GM12864 (cell line): Measurements from ENCODE around the gene ATP6V1B1.

Experiments
- DNase-seq: peaks from one replicate; pipeline ENCODE4 v3.0.0-alpha.2; 2011; ENCODE audit warnings: low read depth
- H3K4me3 ChIP-seq: 2 replicates; pipeline ENCODE4 v1.5.1; 2011; ENCODE audit warnings: mild to moderate bottlenecking, low read depth, low read length, control low read depth
- CTCF ChIP-seq: IDR thresholded peaks from 2 replicates; pipeline ENCODE4 v1.5.1; 2011; ENCODE audit warnings: low read depth, mild to moderate bottlenecking, moderate library complexity, low read length, control low read depth, inconsistent platforms; ENCODE audit errors: missing control alignments

ATP6V1B1 gene

GRCh38 chr2:70988726-70989648 is 53.3 kb downstream of the ATP6V1B1 start:
- H3K4me3 ChIP-seq, result no peak overlapping the region
- no peak for DNase-seq
- no peak for TF ChIP-seq CTCF

GRCh38 chr2:70990216-70990615 is 54.5 kb downstream of the ATP6V1B1 start:
- H3K4me3 ChIP-seq, result no peak overlapping the region
- no peak for DNase-seq
- TF ChIP-seq CTCF, result no peak

- TF ChIP-seq CTCF, result no peak
- no peak for DNase-seq
- H3K4me3 ChIP-seq, result no peak overlapping the region
Observed at GRCh38 chr2:70991142-70991541, 55.4 kb downstream of the ATP6V1B1 start.

- TF ChIP-seq CTCF, result no peak
- no peak overlapping the region for H3K4me3 ChIP-seq
- no peak for DNase-seq
Observed at GRCh38 chr2:70991742-70992141, 56.0 kb downstream of the ATP6V1B1 start.

- no peak for TF ChIP-seq CTCF
- DNase-seq, result no peak
- peak overlapping the region; percentile 76 for H3K4me3 ChIP-seq
Observed at GRCh38 chr2:70992945-70993853, 57.5 kb downstream of the ATP6V1B1 start.

- peak overlapping the region; percentile 76 for H3K4me3 ChIP-seq
- no peak for DNase-seq
- no peak for TF ChIP-seq CTCF
Observed at GRCh38 chr2:70994009-70994698, 58.5 kb downstream of the ATP6V1B1 start.
